ENCODE measurements around the gene ACO2.
A peak's percentile ranks its signal among the peaks of the same experiment; 100 is the strongest.
"Not testable (repeated sequence)": the region's sequence is repeated elsewhere in the genome, so short reads cannot be mapped to it uniquely, and the experiment has no call there.

ACO2 gene

GRCh38 chr22:41543854-41544670 lies 75.1 kb downstream of the ACO2 start, which contains the start of gene POLR3H:
Gene POLR3H, minus strand, starts transcription at chr22:41544470. Its CDS starts 369 bp downstream, at chr22:41544101.
- DNase-seq: peak; percentile 98 to 99

- no peak for DNase-seq
These were observed 76.0 kb downstream of the ACO2 start for GRCh38 chr22:41544671-41545476.

- DNase-seq: no peak
These were observed 79.9 kb downstream of the ACO2 start for GRCh38 chr22:41548830-41549211.

- DNase-seq: no peak
These were observed 82.1 kb downstream of the ACO2 start for GRCh38 chr22:41550952-41551491.

- DNase-seq: no peak
These were observed 83.1 kb downstream of the ACO2 start for GRCh38 chr22:41551877-41552582.

- no peak for DNase-seq
These were observed 86.5 kb downstream of the ACO2 start for GRCh38 chr22:41555325-41555982.

- no peak for DNase-seq
These were observed 87.6 kb downstream of the ACO2 start for GRCh38 chr22:41556561-41556960.

GRCh38 chr22:41557401-41558240 lies 88.7 kb downstream of the ACO2 start:
- peak in 1 of 2 experiments; percentile 20 for DNase-seq

- DNase-seq: not testable (repeated sequence)
These were observed 89.3 kb downstream of the ACO2 start for GRCh38 chr22:41558241-41558630.

GRCh38 chr22:41560095-41560471 lies 91.2 kb downstream of the ACO2 start:
- no peak for DNase-seq

GRCh38 chr22:41561335-41561734 lies 92.4 kb downstream of the ACO2 start:
- DNase-seq: no peak

- DNase-seq: no peak
These were observed 92.9 kb downstream of the ACO2 start for GRCh38 chr22:41561788-41562187.

- no peak for DNase-seq
These were observed 93.5 kb downstream of the ACO2 start for GRCh38 chr22:41562461-41562860.

- DNase-seq: no peak
These were observed 94.3 kb downstream of the ACO2 start for GRCh38 chr22:41563051-41563711.

GRCh38 chr22:41564563-41564962 lies 95.6 kb downstream of the ACO2 start:
- no peak for DNase-seq

- peak; percentile 26 to 36 for DNase-seq
These were observed 96.6 kb downstream of the ACO2 start for GRCh38 chr22:41565403-41566054.

- DNase-seq: no peak
These were observed 98.5 kb downstream of the ACO2 start for GRCh38 chr22:41567512-41567768.

GRCh38 chr22:41568811-41569210 lies 99.9 kb downstream of the ACO2 start:
- DNase-seq: no peak

- no peak for DNase-seq
These were observed 101.3 kb downstream of the ACO2 start for GRCh38 chr22:41570221-41570620.

- DNase-seq: no peak
These were observed 102.9 kb downstream of the ACO2 start for GRCh38 chr22:41571786-41572185.

- DNase-seq: not testable (repeated sequence)
These were observed 103.4 kb downstream of the ACO2 start for GRCh38 chr22:41572305-41572704.

Measured in activated CD4-positive, alpha-beta T cell treated with anti-CD3 and anti-CD28 coated beads, Interleukin-2, amount 50 U/mL, for 48 hours (primary cell).